GM23338 (cell line): ENCODE data around the gene SLC29A2. TPM values are rescaled to one million over a fixed set of nuclear protein-coding genes. Genes with fewer than 3 reads are reported as not detected.

Experiments
- ATAC-seq: fragments of 200-7000 bp; cut with Tn5 transposase; 3 replicates; pipeline ENCODE4 v1.9.1; 2020
- DNase-seq: peaks from one replicate; pipeline ENCODE4 v3.0.0-alpha.2; 2015; ENCODE audit warnings: low spot score
- H2AFZ ChIP-seq: fragments of 200-600 bp; sonication (generic); 2 replicates; pipeline ENCODE4 v1.8.0; 2016; ENCODE audit warnings: antibody characterized with exemption, mild to moderate bottlenecking, moderate library complexity
- H3F3A ChIP-seq: fragments of 200-600 bp; sonication (generic); replicated peaks from 2 replicates; pipeline ENCODE4 v1.8.0; 2017; ENCODE audit warnings: antibody characterized with exemption, mixed run types, low read depth
- H3K27ac ChIP-seq: fragments of 200-600 bp; sonication (generic); 2 replicates; pipeline ENCODE4 v1.6.1; 2016; ENCODE audit warnings: low read depth
- H3K27me3 ChIP-seq: fragments of 200-600 bp; sonication (generic); 2 replicates; pipeline ENCODE4 v1.8.0; 2016; ENCODE audit warnings: mild to moderate bottlenecking, mixed run types, moderate library complexity; ENCODE audit not compliant: insufficient read depth
- H3K36me3 ChIP-seq: fragments of 200-600 bp; sonication (generic); 2 replicates; pipeline ENCODE4 v1.8.0; 2016; ENCODE audit warnings: mild to moderate bottlenecking; ENCODE audit not compliant: insufficient read depth
- H3K4me1 ChIP-seq: fragments of 200-600 bp; sonication (generic); 2 replicates; pipeline ENCODE4 v1.8.0; 2016; ENCODE audit warnings: mild to moderate bottlenecking, moderate library complexity; ENCODE audit not compliant: insufficient read depth
- H3K4me2 ChIP-seq: fragments of 200-600 bp; sonication (generic); 2 replicates; pipeline ENCODE4 v1.7.1; 2017; ENCODE audit warnings: mixed run types
- H3K4me3 ChIP-seq: fragments of 200-600 bp; sonication (generic); 2 replicates; pipeline ENCODE4 v1.6.1; 2016; ENCODE audit warnings: mixed run types
- H3K79me2 ChIP-seq: fragments of 200-600 bp; sonication (generic); replicated peaks from 2 replicates; pipeline ENCODE4 v1.8.0; 2017; ENCODE audit warnings: mild to moderate bottlenecking; ENCODE audit not compliant: insufficient read depth
- H3K9me2 ChIP-seq: fragments of 200-600 bp; sonication (generic); 2 replicates; pipeline ENCODE4 v1.8.0; 2017; ENCODE audit not compliant: insufficient read depth
- H4K20me1 ChIP-seq: fragments of 200-600 bp; sonication (generic); replicated peaks from 2 replicates; pipeline ENCODE4 v1.8.0; 2017; ENCODE audit warnings: mild to moderate bottlenecking; ENCODE audit not compliant: insufficient read depth
- H3K27ac Mint-ChIP-seq: 2 replicates; pipeline ENCODE4 v1.8.0; 2020; ENCODE audit warnings: inconsistent platforms, mild to moderate bottlenecking, moderate library complexity, mixed read lengths
- H3K27me3 Mint-ChIP-seq: 3 replicates; pipeline ENCODE4 v1.8.0; 2022; ENCODE audit warnings: low read depth, mild to moderate bottlenecking, moderate library complexity, mixed read lengths, inconsistent platforms; ENCODE audit not compliant: insufficient read depth, poor library complexity
- H3K36me3 Mint-ChIP-seq: 3 replicates; pipeline ENCODE4 v1.8.0; 2021; ENCODE audit warnings: low read depth, mild to moderate bottlenecking, inconsistent platforms, moderate library complexity, mixed read lengths
- H3K4me1 Mint-ChIP-seq: 3 replicates; pipeline ENCODE4 v1.8.0; 2020; ENCODE audit warnings: mild to moderate bottlenecking, inconsistent platforms, mixed read lengths
- H3K4me3 Mint-ChIP-seq: 3 replicates; pipeline ENCODE4 v1.8.0; 2021; ENCODE audit warnings: moderate library complexity, mild to moderate bottlenecking, inconsistent platforms, mixed read lengths
- H3K9me3 Mint-ChIP-seq: 3 replicates; pipeline ENCODE4 v1.8.0; 2020; ENCODE audit warnings: moderate library complexity, mild to moderate bottlenecking, inconsistent platforms, mixed read lengths
- EZH2phosphoT487 ChIP-seq: fragments of 200-600 bp; sonication (generic); IDR thresholded peaks from one replicate; pipeline ENCODE4 v1.8.1; 2018; ENCODE audit warnings: antibody characterized with exemption; ENCODE audit not compliant: unreplicated experiment
- NANOG ChIP-seq: IDR thresholded peaks from 2 replicates; pipeline ENCODE4 v1.6.1; 2016; ENCODE audit warnings: antibody characterized with exemption, borderline replicate concordance
- STAT1 ChIP-seq: IDR thresholded peaks from one replicate; pipeline ENCODE4 v1.6.1; 2016; ENCODE audit warnings: antibody characterized with exemption; ENCODE audit not compliant: unreplicated experiment
- ZNF114 ChIP-seq: fragments of 250-450 bp; sonication (Bioruptor Pico); IDR thresholded peaks from 2 replicates; pipeline ENCODE4 v1.5.0; 2020; ENCODE audit warnings: mild to moderate bottlenecking, moderate library complexity
- ZNF331 ChIP-seq: fragments of 250-450 bp; sonication (Bioruptor Pico); IDR thresholded peaks from 2 replicates; pipeline ENCODE4 v1.5.0; 2020; ENCODE audit warnings: low read depth, mild to moderate bottlenecking, moderate library complexity
- polyA plus RNA-seq: library from polyadenylated mRNA; unstranded; fragments of >200 nt; fragmentation: Nextera tagmentation; extraction: Ambion mirVana; gene quantifications from 2 replicates; pipeline ENCODE4 v1.2.1, GENCODE V29; 2016
- total RNA-seq: library from RNA; depleted of rRNA; stranded (reverse); fragments of >200 nt; shearing (Covaris generic); gene quantifications from 2 replicates; pipeline ENCODE4 v1.2.3, GENCODE V29; 2014
- TF ChIP-seq, protein P1 (sequence below), 2 experiments: fragments of 200-600 bp in 1 of 2; sonication (generic) in 1 of 2; conservative IDR thresholded peaks; 2 replicates each; pipeline versions ENCODE4 v1.5.1 to v1.6.1; 2016 to 2017; ENCODE audit warnings: antibody characterized with exemption in 2 of 2, low read depth in 2 of 2, mild to moderate bottlenecking in 2 of 2, moderate library complexity in 1 of 2
- TF ChIP-seq, protein P2 (sequence below): IDR thresholded peaks from 2 replicates; pipeline ENCODE4 v1.6.1; 2016; ENCODE audit warnings: antibody characterized with exemption
- TF ChIP-seq, protein P3 (sequence below): IDR thresholded peaks from one replicate; pipeline ENCODE4 v1.6.1; 2018; ENCODE audit warnings: antibody characterized with exemption; ENCODE audit not compliant: unreplicated experiment

The SLC29A2 gene
- total and polyA plus RNA-seq, 2 experiments from 2014 or later: 26.0 to 31.1 TPM

DNA sequence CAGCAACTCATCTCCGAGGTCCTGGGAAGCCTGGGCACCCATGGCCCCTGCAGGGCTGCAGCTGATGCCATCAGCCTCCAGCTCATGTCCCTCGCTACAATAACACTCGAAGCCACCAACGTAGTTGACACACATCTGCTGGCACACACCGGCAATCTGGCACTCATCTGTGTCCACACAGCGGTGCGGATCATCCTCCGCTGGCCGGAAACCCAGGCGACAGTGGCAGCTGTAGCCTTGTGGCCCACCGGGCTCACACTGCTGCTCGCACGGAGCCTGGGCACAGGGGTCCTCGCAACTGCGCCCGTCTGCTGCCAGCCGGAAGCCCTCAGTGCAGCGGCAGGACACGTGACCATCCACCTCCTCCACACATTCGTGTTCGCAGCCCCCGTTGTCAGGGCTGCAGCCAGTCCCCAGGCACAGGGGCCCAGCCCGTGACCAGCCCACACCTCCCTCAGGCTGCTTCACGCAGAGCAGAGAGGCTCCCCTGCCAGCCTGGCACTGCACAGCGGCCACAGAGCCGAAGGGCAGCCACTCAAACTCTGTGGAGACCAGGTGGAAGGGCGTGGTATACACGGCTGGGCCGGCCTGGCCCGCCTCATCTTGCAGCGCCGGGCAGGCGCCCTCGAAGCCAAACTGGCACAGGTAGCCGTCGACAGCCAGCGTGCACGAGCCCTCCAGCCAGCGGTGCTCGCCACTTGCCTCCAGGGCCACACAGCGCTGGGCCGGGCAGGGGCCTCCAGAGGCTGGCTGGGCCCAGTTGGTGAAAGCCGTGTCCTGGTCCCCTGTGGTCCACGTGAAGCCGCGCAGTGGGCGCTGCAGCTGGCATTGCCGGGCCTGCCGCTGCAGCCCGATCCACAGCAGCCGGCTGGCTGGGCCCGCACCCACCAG is 55.4 kb downstream of the SLC29A2 start (continued):
- TF ChIP-seq, protein P1, sequence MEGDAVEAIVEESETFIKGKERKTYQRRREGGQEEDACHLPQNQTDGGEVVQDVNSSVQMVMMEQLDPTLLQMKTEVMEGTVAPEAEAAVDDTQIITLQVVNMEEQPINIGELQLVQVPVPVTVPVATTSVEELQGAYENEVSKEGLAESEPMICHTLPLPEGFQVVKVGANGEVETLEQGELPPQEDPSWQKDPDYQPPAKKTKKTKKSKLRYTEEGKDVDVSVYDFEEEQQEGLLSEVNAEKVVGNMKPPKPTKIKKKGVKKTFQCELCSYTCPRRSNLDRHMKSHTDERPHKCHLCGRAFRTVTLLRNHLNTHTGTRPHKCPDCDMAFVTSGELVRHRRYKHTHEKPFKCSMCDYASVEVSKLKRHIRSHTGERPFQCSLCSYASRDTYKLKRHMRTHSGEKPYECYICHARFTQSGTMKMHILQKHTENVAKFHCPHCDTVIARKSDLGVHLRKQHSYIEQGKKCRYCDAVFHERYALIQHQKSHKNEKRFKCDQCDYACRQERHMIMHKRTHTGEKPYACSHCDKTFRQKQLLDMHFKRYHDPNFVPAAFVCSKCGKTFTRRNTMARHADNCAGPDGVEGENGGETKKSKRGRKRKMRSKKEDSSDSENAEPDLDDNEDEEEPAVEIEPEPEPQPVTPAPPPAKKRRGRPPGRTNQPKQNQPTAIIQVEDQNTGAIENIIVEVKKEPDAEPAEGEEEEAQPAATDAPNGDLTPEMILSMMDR (conservative IDR thresholded peaks at IDR 0.05; ENCODE audit: low read depth in 2 of 2): no peak
- TF ChIP-seq STAT1: no peak
- TF ChIP-seq EZH2phosphoT487: no peak
- TF ChIP-seq, protein P2, sequence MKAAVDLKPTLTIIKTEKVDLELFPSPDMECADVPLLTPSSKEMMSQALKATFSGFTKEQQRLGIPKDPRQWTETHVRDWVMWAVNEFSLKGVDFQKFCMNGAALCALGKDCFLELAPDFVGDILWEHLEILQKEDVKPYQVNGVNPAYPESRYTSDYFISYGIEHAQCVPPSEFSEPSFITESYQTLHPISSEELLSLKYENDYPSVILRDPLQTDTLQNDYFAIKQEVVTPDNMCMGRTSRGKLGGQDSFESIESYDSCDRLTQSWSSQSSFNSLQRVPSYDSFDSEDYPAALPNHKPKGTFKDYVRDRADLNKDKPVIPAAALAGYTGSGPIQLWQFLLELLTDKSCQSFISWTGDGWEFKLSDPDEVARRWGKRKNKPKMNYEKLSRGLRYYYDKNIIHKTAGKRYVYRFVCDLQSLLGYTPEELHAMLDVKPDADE: no peak
- TF ChIP-seq NANOG: no peak

DNA sequence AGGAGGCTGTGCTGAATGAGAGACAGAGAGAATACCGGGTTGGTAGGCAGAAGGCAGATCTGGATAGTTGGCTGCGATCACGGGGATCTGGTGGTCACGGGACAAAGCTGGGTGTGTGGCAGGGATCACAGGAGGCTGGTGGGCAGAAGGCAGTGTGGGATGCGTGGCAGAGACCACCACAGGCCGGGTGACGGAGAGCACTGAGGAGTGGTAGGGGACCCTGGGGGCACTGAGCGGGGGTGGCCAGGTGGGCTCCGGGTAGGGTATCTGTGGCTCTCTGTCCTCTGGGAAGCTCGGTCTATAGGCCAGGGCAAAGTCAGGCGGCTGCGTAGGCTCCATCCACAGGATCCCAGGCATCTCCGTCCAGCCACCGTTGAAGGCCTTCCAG is 56.1 kb downstream of the SLC29A2 start:
- DNase-seq: no peak
- peaks cover 21% of the 10 kb centered on the region for H3K9me3 Mint-ChIP-seq
- H3K9me2 ChIP-seq: no peaks in the 10 kb centered on the region
- no peak overlapping the region; the same call in 2 of the 3 replicates for H3K4me3 Mint-ChIP-seq
- peaks cover 41% of the 10 kb centered on the region for H3K4me1 Mint-ChIP-seq
- no peak for ATAC-seq
- no peak overlapping the region for H3K4me3 ChIP-seq
- H3K27ac ChIP-seq: no peak overlapping the region
- H3K36me3 Mint-ChIP-seq: peaks cover 22% of the 10 kb centered on the region
- no peak overlapping the region for H3K27ac Mint-ChIP-seq
- peaks cover 11% of the 10 kb centered on the region; the same call in 1 of the 2 replicates for H3F3A ChIP-seq
- H3K27me3 ChIP-seq: no peaks in the 10 kb centered on the region
- peaks cover 32% of the 10 kb centered on the region for H3K4me1 ChIP-seq
- H3K4me2 ChIP-seq: no peak overlapping the region
- H3K27me3 Mint-ChIP-seq: peaks cover 31% of the 10 kb centered on the region
- H3K79me2 ChIP-seq: no peaks in the 10 kb centered on the region
- no peaks in the 10 kb centered on the region for H3K36me3 ChIP-seq
- no peaks in the 10 kb centered on the region for H4K20me1 ChIP-seq
- H2AFZ ChIP-seq: no peak overlapping the region
- TF ChIP-seq, protein P2: no peak
- TF ChIP-seq, protein P3, sequence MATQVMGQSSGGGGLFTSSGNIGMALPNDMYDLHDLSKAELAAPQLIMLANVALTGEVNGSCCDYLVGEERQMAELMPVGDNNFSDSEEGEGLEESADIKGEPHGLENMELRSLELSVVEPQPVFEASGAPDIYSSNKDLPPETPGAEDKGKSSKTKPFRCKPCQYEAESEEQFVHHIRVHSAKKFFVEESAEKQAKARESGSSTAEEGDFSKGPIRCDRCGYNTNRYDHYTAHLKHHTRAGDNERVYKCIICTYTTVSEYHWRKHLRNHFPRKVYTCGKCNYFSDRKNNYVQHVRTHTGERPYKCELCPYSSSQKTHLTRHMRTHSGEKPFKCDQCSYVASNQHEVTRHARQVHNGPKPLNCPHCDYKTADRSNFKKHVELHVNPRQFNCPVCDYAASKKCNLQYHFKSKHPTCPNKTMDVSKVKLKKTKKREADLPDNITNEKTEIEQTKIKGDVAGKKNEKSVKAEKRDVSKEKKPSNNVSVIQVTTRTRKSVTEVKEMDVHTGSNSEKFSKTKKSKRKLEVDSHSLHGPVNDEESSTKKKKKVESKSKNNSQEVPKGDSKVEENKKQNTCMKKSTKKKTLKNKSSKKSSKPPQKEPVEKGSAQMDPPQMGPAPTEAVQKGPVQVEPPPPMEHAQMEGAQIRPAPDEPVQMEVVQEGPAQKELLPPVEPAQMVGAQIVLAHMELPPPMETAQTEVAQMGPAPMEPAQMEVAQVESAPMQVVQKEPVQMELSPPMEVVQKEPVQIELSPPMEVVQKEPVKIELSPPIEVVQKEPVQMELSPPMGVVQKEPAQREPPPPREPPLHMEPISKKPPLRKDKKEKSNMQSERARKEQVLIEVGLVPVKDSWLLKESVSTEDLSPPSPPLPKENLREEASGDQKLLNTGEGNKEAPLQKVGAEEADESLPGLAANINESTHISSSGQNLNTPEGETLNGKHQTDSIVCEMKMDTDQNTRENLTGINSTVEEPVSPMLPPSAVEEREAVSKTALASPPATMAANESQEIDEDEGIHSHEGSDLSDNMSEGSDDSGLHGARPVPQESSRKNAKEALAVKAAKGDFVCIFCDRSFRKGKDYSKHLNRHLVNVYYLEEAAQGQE: no peak
- TF ChIP-seq, protein P1 (conservative IDR thresholded peaks at IDR 0.05; ENCODE audit: low read depth in 2 of 2): no peak
- TF ChIP-seq ZNF331 (CRISPR knock-in tag) (no peak), STAT1 (no peak), NANOG (no peak), ZNF114 (CRISPR knock-in tag) (no peak)
